ENCODE results near the gene MAN1A2.

Gene MAN1A2

GRCh38 chr1:117362986-117363385, 4.3 kb upstream of the MAN1A2 start:
- no peak for DNase-seq

- DNase-seq, result no peak
Measured at GRCh38 chr1:117363571-117364048, 3.6 kb upstream of the MAN1A2 start.

- DNase-seq, result no peak
Measured at GRCh38 chr1:117364240-117364639, 3.0 kb upstream of the MAN1A2 start.

- no peak for DNase-seq
Measured at GRCh38 chr1:117365350-117366176, 1.7 kb upstream of the MAN1A2 start.

DNA sequence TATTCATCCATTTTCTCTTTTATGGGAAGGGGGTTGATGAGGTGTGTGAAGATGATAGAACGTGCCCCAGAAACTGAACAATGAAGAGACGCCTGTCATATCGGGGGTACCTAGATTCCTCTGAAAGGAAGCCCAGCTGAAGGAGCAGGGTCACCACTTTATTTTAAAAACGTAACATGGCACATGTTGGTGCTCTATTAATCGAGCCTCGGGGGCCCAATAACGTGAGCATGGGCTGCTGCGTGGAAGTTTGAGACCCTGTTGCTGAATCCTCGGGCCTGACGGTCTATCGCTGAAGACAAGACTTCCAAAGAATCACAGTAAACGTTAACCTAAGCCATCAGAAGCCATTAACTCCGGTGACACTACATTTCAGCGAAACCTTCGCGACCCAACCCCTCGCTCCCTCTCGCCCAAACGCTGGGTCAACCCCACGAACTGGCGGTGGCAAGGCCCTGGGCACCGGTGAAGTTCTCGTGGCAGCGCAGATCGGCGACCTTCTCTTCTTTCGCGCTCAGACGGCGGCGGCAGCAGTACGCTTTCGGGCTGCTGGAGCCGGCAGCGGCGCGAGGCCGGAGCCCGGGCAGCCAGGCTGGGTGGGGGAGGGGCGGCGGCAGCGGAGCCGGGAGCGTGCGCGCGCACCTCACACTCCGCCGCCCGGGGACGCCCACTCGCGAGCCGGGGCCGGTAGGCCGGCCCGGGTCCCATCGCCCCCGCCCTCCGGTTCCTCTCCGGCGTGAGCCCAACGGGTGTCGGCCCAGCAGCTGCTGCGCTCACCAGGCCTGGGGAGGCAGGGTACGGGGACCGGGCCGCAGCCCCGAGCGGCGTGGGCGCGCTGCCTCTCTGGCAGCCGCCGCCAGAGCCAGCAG, 838 bp upstream of the MAN1A2 start:
- DNase-seq, result peak; percentile 76 to 95 (median 89)

- DNase-seq, result peak in 1 of 3 donors; percentile 16
Measured at GRCh38 chr1:117368116-117369108, 1.2 kb downstream of the MAN1A2 start.

DNA sequence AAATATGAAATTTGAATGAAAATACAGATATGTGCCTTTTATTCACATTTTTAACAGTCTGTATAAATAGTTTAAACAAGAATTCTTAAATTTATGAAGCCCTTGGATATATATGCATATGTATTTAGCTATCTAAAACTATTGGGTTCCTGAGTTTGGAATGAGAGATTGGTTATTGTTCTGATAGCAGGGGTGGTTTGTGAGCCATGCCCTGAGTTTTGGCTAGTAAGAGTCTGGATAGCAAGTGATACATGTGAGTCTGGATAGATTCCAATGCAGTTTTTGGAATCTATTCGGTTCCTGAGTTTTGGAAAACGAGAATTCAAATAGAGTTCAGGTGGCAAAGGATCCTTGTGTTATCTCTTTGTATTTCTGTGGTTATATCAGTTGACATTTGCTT, 2.8 kb downstream of the MAN1A2 start:
- DNase-seq, result no peak

GRCh38 chr1:117370509-117370908, 3.3 kb downstream of the MAN1A2 start:
- no peak for DNase-seq

- no peak for DNase-seq
Measured at GRCh38 chr1:117371441-117372151, 4.3 kb downstream of the MAN1A2 start.

DNA sequence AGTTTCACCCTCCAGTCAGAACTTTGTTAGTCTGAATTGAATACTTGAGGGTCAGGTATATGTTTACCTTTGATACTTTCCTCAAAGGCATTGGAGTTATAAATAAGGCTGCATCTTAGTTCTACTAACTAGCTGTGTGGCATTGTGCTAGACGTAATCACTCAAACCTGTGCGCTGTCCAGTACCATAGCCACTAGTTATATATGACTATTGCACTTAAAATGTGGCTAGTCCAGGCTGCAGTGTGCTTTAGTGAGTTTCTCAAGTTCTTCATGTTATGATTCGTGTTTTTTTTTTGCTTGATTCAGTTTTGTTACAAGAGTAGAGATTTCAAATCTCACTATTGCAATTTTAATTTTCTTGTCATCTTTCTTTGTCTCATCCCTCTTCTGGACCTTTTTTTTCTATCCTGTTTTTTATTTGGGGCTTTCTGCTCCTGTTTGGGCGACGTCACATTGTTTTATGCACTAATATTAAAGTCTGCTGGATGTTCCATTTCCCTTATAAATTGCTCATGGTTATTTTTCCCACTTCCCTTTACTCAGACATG, 5.7 kb downstream of the MAN1A2 start:
- peak; percentile 10 to 45 (median 30) for DNase-seq

- no peak for DNase-seq
Measured at GRCh38 chr1:117373932-117374331, 6.7 kb downstream of the MAN1A2 start.

GRCh38 chr1:117375327-117375726, 8.1 kb downstream of the MAN1A2 start:
- no peak for DNase-seq

DNA sequence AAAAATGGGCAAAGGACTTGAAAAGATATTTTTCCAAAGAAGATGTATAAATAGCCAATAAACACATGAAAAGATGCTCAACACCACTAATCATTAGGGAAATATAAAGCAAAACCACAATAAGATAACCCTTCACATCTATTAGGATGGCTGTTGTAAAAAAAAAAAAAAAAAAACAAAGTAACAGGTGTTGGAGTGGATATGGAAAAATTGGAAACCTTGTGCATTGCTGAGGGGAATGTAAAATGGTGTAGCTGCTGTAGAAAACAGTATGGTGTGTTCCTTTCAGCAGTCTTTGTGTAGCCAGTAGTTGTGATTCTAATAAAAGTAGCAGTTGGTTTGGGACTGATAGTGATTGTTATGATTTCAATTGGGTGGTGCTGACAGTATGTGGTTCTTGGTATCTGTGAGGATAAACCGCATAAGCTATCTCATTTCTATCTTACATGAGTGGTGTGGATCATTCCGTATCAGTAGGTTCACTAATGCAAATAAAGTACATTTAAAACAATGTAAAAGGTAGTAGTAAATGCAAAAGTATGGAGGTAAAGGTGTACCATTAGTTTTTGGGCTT, 19.9 kb downstream of the MAN1A2 start:
- DNase-seq, result no peak

GRCh38 chr1:117388328-117388727, 21.1 kb downstream of the MAN1A2 start:
- no peak for DNase-seq

DNA sequence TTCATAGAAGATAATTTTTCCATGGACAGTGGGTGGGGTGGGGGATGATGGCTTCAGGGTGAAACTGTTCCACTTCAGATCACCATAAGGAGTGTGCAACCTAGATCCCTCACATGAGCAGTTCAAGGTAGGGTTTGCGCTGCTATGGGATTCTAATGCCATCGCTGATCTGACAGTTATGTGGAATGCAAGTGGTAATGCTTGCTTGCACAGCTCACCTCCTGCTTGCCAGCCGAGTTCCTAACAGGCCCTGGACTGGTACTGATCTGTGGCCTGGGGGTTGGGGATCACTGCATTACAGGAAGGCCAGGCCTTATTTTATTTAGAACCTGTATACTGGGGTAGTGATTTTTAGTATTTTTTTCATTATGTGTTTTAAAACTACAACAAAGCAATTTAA, 22.0 kb downstream of the MAN1A2 start:
- DNase-seq, result no peak

DNA sequence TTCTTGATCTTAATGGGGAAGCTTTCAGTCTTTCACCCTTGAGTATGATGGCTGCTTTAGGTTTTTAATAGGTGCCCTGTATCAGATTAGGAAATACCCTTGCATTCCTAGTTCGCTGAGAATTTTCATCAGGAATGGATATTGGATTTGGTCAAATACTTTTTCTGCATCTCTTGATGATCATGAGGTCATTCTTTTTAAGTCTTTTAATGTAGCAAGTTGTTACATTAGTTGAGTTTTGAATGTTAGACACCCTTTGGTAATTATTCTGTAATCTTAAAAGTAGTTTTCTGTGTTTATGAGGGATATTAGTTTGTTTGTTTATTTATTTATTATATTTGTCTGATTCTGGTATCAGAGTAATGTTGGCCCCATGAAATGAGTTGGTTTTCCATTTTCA, 22.5 kb downstream of the MAN1A2 start:
- no peak for DNase-seq

- no peak for DNase-seq
Measured at GRCh38 chr1:117392771-117393170, 25.5 kb downstream of the MAN1A2 start.

DNA sequence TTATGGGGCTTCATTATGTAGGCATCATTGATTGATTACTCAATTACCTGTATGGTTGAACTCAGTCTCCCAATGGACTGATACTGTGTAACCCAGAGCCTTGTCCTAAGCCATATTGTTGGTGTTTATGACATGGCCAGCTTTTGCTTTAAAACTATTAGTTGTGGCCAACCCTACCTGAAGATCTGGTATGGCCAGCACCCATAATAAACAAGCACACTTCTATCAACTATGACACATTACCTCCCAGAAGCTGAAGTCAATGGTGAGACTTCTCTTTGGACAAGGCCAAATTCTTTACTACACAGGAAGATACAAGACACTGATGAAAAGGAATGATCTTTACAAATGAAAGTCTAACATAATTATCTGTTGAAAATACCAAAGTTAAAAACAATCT, 28.8 kb downstream of the MAN1A2 start:
- no peak for DNase-seq

GRCh38 chr1:117396636-117397035, 29.4 kb downstream of the MAN1A2 start:
- DNase-seq, result no peak

- peak in 1 of 3 donors; percentile 12 for DNase-seq
Measured at GRCh38 chr1:117398957-117399356, 31.7 kb downstream of the MAN1A2 start.

DNA sequence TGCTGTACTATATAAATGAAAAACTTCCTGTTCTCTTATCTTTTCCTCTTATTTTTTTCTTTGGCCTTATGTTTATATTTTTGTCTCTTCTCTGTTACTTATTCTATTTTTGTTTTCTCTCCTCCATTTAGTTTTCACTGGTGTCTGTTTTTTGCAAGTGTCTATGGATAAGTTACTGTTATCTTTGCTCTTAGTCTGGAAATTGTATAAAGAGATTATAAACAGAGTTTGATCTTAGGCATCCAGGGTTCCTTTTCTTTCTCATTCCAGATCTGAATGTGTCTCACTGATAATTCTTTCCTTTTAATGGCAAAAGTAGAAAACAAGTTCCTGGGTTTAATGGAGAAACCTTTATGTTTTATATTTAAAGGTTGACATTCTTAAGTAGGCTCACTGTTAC, 34.5 kb downstream of the MAN1A2 start:
- no peak for DNase-seq

Measured in suppressor macrophage treated with lipopolysaccharide for 1 hour (primary cell).